H1 (cell line): Measurements from ENCODE around the gene CEP70.

Source experiments
- ASH2L ChIP-seq: fragments of 200-600, 300-600 bp; sonication (generic); IDR thresholded peaks from one replicate; pipeline ENCODE4 v1.7.1; 2017; ENCODE audit warnings: low read length
- EZH2 ChIP-seq: fragments of 200-600 bp; sonication (generic); IDR thresholded peaks from 2 replicates; pipeline ENCODE4 v1.7.1; 2012; ENCODE audit warnings: low read depth, mild to moderate bottlenecking, moderate library complexity, low read length, inconsistent platforms; ENCODE audit not compliant: severe bottlenecking
- JUN ChIP-seq: IDR thresholded peaks from 2 replicates; pipeline ENCODE4 v1.6.1; 2011; ENCODE audit warnings: low read depth, mild to moderate bottlenecking, improper control_type of control experiment, low read length
- POLR2AphosphoS5 ChIP-seq: IDR thresholded peaks from 2 replicates; pipeline ENCODE4 v1.6.1; 2011; ENCODE audit warnings: low read depth, low read length
- SP1 ChIP-seq: IDR thresholded peaks from 2 replicates; pipeline ENCODE4 v1.6.1; 2011; ENCODE audit warnings: low read depth, low read length
- TF ChIP-seq, protein P1 (sequence below), 3 experiments: IDR thresholded peaks; 1 replicate in 2 of 3; 2 replicates in 1 of 3; pipeline versions ENCODE4 v1.5.1 to v1.6.1; 2011; ENCODE audit warnings: low read length in 3 of 3, mild to moderate bottlenecking in 3 of 3, inconsistent platforms in 2 of 3, low read depth in 1 of 3, moderate library complexity in 1 of 3; ENCODE audit not compliant: insufficient read depth in 1 of 3; ENCODE audit errors: control extremely low read depth in 1 of 3
- TF ChIP-seq, protein P2 (sequence below): IDR thresholded peaks from 2 replicates; pipeline ENCODE4 v1.6.1; 2012; ENCODE audit warnings: inconsistent platforms

DNA sequence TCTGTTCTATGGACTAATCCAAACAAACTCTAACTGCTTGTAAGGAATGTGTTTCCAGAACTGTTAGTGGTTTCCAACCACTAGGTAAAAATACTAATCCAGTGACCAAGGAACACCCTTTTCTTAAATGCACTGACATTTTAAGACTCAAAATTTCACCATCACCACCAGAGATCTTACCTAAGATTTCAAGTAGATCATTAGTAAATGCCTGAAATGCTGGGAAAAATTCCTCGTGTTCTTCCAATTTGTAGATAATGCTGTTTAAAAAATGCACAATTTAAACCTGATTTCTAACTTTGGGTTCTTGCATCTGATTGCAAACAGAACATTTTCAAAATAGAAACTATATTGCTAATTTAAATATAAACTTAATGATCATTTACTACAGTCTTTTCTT is 96.2 kb downstream of the CEP70 start:
- TF ChIP-seq JUN (no peak), SP1 (no peak), POLR2AphosphoS5 (no peak), EZH2 (no peak), ASH2L (no peak)
- TF ChIP-seq, protein P1, sequence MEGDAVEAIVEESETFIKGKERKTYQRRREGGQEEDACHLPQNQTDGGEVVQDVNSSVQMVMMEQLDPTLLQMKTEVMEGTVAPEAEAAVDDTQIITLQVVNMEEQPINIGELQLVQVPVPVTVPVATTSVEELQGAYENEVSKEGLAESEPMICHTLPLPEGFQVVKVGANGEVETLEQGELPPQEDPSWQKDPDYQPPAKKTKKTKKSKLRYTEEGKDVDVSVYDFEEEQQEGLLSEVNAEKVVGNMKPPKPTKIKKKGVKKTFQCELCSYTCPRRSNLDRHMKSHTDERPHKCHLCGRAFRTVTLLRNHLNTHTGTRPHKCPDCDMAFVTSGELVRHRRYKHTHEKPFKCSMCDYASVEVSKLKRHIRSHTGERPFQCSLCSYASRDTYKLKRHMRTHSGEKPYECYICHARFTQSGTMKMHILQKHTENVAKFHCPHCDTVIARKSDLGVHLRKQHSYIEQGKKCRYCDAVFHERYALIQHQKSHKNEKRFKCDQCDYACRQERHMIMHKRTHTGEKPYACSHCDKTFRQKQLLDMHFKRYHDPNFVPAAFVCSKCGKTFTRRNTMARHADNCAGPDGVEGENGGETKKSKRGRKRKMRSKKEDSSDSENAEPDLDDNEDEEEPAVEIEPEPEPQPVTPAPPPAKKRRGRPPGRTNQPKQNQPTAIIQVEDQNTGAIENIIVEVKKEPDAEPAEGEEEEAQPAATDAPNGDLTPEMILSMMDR (IDR thresholded peaks at IDR 0.05; ENCODE audit: control extremely low read depth in 1 of 3, insufficient read depth in 1 of 3, low read depth in 1 of 3, low read length in 3 of 3), result no peak
- TF ChIP-seq, protein P2, sequence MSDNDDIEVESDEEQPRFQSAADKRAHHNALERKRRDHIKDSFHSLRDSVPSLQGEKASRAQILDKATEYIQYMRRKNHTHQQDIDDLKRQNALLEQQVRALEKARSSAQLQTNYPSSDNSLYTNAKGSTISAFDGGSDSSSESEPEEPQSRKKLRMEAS, result no peak
